Measurements from ENCODE around the gene NTN4.

Gene NTN4

GRCh38 chr12:95653771-95654546 lies 136.6 kb downstream of the NTN4 start:
- DNase-seq (ENCODE audit: low spot score): no peak

GRCh38 chr12:95651681-95652080 lies 138.9 kb downstream of the NTN4 start:
- DNase-seq (ENCODE audit: low spot score): no peak

GRCh38 chr12:95648990-95649791 lies 141.4 kb downstream of the NTN4 start:
- no peak for DNase-seq (ENCODE audit: low spot score)

- no peak for DNase-seq (ENCODE audit: low spot score)
Observed at GRCh38 chr12:95646781-95647190, 143.8 kb downstream of the NTN4 start.

- DNase-seq (ENCODE audit: low spot score): no peak
Observed at GRCh38 chr12:95643256-95643655, 147.3 kb downstream of the NTN4 start.

- DNase-seq (ENCODE audit: low spot score): no peak
Observed at GRCh38 chr12:95642583-95642982, 148.0 kb downstream of the NTN4 start.

- DNase-seq (ENCODE audit: low spot score): no peak
Observed at GRCh38 chr12:95641299-95641952, 149.1 kb downstream of the NTN4 start.

GRCh38 chr12:95640516-95640915 lies 150.0 kb downstream of the NTN4 start:
- no peak for DNase-seq (ENCODE audit: low spot score)

GRCh38 chr12:95637471-95638155 lies 153.0 kb downstream of the NTN4 start:
- no peak for DNase-seq (ENCODE audit: low spot score)

GRCh38 chr12:95637010-95637409 lies 153.6 kb downstream of the NTN4 start:
- DNase-seq (ENCODE audit: low spot score): no peak

- DNase-seq (ENCODE audit: low spot score): no peak
Observed at GRCh38 chr12:95634622-95635621, 155.6 kb downstream of the NTN4 start.

GRCh38 chr12:95633732-95634465 lies 156.7 kb downstream of the NTN4 start:
- no peak for DNase-seq (ENCODE audit: low spot score)

- DNase-seq (ENCODE audit: low spot score): no peak
Observed at GRCh38 chr12:95633049-95633731, 157.4 kb downstream of the NTN4 start.

GRCh38 chr12:95630496-95630895 lies 160.1 kb downstream of the NTN4 start:
- DNase-seq (ENCODE audit: low spot score): no peak

GRCh38 chr12:95629392-95629791 lies 161.2 kb downstream of the NTN4 start:
- no peak for DNase-seq (ENCODE audit: low spot score)

- DNase-seq (ENCODE audit: low spot score): no peak
Observed at GRCh38 chr12:95626854-95627253, 163.7 kb downstream of the NTN4 start.

GRCh38 chr12:95625012-95625411 lies 165.6 kb downstream of the NTN4 start:
- no peak for DNase-seq (ENCODE audit: low spot score)

GRCh38 chr12:95624589-95624988 lies 166.0 kb downstream of the NTN4 start:
- no peak for DNase-seq (ENCODE audit: low spot score)

GRCh38 chr12:95623554-95624170 lies 166.9 kb downstream of the NTN4 start:
- peak; percentile 13 for DNase-seq (ENCODE audit: low spot score)
